NCI-H748 (cell line): Measurements from ENCODE around the gene KIF26B.
A peak's percentile ranks its signal among the peaks of the same experiment; 100 is the strongest.
"Not testable (repeated sequence)": the region's sequence is repeated elsewhere in the genome, so short reads cannot be mapped to it uniquely, and the experiment has no call there.

Source experiments
- DNase-seq: peaks from one replicate; lab custom pipeline; 2025; ENCODE audit not compliant: unreplicated experiment; lab: John Stamatoyannopoulos, UW

Gene KIF26B

GRCh38 chr1:245663841-245664240 is 509.1 kb downstream of the KIF26B start:
- no peak for DNase-seq

- DNase-seq: no peak
These were observed 511.6 kb downstream of the KIF26B start for GRCh38 chr1:245666412-245666811.

GRCh38 chr1:245671349-245671748 is 516.6 kb downstream of the KIF26B start:
- DNase-seq: peak; percentile 22

DNA sequence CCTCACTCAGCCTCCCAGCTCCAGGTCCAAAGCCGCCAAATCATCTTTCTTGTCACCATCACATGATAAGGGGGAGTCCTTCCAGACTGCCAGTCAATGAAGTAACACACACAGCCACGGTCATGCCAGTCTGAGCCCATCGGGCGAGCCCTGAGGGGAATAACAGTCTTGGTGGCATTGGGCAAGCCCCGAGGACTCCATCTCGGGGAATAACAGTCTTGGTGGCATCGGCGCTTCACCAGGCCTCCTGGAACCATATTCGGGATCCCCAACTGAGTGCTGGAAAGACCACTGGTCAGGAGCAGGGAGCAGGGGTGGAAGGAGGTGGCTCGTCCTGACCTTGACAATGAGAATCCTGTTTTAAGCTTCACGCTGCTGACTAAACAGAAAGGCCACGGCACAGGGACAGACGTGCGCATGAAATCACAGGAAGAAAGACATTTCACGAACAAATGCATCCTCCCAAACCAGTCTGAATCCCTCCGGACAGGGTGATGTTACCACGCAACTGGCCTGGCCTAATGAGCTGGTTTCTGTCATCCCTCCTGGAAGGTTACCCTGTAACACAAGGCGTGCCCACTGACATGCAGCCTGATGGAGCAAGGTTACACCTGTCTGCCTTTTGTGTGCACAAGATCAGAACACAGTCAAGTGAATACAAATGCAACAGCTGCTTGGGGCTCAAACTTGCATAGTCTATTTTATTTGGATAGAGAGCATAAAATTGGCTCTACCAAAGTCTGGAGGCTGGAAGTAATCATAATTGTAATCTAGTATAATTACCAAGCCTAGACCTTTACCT is 517.4 kb downstream of the KIF26B start:
- peak; percentile 77 for DNase-seq

DNA sequence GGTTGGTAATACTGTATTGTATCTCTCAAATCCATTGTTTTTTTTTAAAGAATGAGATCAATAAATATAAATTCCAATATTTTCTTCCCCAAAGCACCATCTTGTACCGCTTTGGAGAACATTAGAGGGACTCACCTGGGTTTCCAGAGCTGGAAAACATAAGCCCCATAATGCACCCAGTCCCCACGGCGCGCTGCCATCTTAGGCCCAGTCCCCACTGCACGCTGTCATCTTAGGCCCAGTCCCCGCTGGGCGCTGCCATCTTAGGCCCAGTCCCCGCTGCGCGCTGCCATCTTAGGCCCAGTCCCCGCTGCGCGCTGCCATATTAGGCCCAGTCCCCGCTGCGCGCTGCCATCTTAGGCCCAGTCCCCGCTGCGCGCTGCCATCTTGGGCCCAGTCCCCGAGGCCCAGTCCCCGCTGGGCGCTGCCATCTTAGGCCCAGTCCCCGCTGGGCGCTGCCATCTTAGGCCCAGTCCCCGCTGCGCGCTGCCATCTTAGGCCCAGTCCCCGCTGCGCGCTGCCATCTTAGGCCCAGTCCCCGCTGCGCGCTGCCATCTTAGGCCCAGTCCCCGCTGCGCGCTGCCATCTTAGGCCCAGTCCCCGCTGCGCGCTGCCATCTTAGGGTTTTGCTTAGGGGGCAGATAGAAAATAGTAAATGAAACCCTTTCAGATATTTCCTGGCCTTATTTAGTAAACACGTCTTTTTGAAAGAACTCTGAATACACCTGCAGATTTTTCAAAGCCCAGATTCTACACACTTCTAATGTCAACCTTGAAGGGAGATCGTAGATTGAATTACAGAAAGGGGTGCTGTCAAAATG is 518.3 kb downstream of the KIF26B start:
- DNase-seq: not testable (repeated sequence)

DNA sequence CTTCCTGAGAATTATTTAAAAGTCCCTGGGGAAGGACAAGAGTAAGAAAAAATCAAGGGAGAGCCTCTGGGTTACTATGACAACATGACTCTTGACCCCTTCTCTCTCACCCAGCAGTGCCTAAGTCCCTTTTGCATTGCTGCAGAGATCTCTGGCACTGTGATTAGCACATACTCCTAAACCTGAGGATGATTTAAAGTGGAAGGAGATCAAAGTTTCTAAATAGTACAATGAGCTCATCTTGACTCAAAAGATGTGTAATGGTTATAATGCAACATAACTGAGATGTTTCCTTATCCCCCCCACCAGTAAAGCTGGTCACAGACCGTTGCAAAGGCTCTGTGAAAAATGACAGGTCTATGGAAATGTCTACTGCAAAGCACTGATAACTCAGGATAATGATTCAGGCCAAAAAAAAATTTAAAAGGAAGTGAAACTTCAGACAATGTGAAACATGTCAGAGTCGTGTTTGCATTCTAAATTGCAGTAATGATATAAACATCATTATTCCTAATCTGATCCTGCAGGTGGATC is 519.2 kb downstream of the KIF26B start:
- peak; percentile 17 for DNase-seq

- DNase-seq: no peak
These were observed 522.9 kb downstream of the KIF26B start for GRCh38 chr1:245677461-245678240.

DNA sequence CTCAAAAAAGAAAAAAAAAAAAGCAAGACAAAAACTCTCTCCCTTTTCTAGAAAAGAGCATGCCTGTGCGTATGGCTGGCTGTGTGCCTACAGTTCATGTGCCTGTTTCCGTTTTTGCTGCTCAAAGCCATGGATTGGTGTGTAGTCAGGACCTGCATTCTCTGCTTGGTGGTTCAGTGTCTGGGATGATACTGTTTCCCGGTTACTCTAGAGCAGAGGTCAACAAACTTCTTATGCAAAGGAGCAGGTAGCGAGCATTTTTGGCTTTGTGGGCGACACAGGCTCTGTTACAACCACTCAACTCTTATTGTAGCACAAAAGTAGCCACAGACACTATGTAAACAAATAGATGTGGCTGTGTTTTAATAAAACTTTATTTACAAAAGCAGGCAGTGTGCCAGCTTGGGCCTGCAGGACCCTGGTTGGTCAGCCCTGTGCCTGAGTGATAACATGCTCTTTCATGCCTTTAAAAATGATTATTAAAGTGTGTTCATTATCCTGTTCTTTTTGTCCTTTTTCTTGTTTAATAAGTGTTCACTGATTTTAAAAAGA is 524.2 kb downstream of the KIF26B start:
- DNase-seq: peak; percentile 24

DNA sequence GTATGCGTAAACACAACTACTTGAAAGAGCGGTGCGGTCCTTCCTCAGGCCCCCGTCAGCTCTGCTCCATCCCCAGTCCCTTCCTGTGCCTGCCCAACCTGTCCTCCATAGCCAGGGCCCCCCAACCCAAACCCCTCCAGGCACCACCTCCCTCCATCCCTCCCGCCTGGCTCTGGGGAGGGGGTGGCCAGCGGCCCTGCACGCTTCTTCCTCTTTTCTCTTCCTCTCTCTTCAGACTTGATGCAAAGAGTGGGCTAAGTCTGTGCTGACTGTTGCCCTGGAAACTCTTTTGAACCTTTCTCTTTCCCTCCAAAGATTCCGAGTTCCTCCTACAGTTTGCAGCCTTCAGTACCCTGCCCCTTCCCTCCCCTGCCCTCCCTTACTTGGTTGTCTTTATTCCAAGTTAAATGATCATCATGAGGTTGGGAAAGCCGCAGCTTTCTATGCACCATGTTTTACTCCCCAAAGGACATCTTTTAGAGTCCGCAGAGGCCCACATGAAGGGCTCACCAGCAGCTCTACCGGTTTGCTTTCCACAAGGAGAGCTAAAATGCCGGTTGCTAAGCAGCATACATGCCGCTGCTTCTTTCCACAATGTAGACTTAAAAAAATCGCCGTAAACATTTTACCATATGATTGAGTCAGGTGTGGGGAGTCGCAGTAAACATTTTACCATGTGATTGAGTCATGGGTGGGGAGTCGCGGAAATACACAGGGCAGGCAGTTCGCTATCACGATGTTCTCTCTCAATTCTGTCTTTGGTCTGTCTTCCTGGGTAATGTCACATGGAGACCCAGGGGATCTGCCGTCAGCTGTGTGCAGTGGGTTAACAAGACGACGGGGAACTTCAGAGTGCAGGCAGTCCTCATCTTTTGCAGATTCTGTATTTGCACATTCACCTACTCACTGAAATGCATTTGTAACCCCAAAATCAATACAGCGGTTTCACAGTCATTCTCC is 525.3 kb downstream of the KIF26B start:
- DNase-seq: no peak

- no peak for DNase-seq
These were observed 528.1 kb downstream of the KIF26B start for GRCh38 chr1:245682638-245683628.

DNA sequence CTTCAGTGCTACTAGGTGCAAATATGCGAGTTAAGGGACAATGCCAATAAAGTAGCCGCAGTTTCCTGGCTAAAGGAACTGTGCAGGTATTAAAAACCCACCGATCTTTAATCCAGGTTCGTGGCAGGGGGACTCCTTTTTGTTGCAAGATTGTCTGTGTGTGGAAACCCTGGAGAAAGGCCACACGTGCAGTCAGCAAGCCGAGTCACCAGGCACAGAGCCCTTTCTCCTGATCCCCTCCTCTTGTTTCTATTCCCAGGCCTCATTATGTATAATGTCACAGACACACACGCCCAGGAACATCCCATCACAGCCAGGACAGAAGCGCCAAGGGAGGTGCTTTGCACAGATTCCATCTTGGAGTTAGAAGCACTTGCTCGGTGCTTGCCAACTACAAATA is 528.9 kb downstream of the KIF26B start:
- no peak for DNase-seq

DNA sequence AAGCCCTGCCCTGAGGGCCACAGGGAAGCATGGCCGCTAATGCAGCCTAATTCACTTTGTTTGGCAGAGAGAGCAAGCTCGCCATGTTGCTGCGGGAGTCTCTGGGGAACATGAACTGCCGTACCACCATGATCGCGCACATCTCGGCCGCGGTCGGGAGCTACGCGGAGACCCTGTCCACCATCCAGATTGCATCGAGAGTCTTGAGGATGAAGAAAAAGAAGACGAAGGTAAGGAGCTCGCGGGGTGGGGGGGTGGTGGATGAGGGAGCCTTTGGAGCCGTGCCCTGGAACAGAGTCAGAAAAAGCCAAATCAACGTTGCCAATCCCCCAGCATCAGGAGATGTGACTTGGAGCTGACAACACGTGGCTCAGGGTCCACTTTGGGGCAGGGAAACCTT is 529.4 kb downstream of the KIF26B start:
- DNase-seq: no peak

GRCh38 chr1:245684571-245684970 is 529.8 kb downstream of the KIF26B start:
- no peak for DNase-seq

GRCh38 chr1:245685111-245685810 is 530.5 kb downstream of the KIF26B start:
- no peak for DNase-seq

DNA sequence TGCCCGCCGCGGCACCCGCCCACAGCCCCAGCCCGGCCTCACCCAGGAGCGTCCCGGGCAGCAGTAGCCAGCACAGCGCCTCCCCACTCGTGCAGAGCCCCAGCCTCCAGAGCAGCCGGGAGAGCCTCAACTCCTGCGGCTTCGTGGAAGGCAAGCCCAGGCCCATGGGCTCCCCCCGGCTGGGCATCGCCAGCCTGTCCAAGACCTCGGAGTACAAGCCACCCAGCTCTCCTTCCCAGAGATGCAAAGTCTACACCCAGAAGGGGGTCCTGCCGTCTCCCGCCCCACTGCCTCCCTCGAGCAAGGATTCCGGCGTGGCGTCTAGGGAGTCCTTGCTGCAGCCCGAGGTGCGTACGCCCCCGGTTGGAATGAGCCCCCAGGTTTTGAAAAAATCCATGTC is 531.2 kb downstream of the KIF26B start:
- DNase-seq: no peak

DNA sequence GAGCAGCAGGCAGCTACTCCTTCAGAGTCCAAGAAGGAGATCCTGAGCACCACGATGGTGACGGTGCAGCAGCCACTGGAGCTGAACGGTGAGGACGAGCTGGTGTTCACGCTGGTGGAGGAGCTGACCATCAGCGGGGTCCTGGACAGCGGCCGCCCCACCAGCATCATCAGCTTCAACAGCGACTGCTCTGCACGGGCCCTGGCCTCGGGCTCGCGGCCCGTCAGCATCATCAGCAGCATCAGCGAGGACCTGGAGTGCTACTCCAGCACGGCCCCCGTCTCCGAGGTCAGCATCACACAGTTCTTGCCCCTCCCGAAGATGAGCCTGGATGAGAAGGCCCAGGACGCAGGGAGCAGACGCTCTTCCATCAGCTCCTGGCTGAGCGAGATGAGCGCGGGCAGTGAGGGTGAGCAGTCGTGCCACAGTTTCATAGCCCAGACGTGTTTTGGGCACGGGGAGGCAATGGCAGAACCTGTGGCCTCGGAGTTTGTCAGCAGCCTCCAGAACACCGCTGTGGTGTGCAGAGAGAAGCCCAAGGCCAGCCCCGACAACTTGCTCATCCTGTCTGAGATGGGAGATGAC is 531.8 kb downstream of the KIF26B start:
- DNase-seq: no peak

GRCh38 chr1:245687152-245687635 is 532.4 kb downstream of the KIF26B start:
- no peak for DNase-seq
